Measurements from ENCODE around the gene SLC6A6.
"Not testable (repeated sequence)": the region's sequence is repeated elsewhere in the genome, so short reads cannot be mapped to it uniquely, and the experiment has no call there.

The SLC6A6 gene

DNA sequence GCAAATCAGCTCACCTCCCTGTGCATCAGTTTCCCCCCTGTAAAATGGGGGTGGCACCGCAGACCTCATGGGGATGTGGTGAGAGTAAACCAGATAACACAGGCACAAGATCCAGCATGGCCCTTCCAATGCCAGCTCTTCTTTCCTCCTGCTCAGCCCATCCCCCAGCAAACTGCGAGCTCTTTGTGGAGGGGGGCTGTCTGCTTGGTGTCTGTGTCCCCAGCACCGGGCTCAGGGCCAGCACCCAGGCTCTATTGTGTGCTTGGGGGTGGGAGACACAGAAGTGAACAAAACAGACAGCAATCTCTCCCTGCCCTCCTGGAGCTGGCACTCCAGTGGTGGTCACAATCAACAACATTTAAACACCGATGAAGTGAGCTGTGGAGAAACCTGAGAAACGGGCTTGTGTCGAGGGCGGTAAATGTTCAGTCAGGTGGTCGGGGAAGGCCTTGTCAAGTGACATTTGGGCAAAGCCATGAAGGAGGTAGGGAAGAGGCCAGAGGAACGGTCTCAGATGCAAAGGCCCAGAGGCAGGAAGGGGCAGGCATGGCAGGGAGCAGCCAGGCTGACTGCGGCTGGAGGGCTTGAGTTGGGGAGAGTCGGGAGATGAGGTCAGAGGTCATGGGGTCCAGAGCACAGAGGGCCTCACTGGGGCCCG lies 109.3 kb downstream of the SLC6A6 start:
- DNase-seq, result no peak

DNA sequence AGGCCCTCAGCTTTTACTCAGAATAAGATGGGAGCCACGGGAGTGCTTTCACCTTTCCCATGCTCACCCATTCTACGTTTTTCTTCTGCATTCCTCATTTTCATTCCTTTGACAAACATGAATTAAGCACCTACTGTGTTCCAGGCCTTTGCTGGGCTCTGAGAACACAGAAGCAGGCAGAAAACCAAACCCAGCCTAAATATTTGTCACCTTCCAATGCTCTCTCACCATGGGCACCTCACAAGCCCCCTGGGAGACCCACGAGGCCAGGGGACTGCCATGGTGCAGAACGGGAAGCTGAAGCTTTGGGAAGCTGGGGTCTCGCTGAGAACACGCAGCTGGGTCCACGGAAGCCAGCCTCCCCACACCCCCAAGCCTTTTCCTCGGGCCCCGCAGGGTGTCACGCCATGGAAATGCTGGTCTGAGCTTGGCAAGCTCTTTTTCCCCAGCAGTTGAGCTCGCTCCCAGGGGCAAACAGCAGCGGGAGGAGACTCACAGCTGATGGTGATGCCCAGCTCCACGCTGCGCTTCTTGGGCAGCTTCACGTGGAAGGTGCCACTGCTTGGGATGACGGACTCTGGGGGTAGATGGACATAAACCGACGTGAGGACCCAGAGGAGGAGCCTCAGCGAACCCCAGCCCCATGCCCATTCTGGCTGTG lies 110.0 kb downstream of the SLC6A6 start:
- no peak for DNase-seq

DNA sequence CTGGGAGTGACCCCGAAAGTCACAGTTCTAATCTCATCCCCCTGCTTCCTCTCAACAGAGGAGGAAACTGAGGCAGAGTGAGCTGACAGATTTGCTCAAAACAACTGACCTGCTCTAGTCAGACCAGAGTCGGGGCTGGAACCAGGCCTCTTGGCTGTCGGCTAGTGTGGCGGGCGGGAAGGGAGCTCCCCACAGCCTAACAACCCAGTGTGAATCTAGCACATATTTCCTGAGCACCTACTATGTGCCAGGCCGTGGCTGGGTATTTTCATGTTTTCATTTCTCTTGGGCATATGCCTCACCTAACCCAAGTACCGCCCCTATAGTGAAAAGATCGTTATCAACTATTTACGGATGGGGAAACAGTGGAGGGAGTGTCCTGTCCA lies 110.5 kb downstream of the SLC6A6 start:
- DNase-seq, result no peak

DNA sequence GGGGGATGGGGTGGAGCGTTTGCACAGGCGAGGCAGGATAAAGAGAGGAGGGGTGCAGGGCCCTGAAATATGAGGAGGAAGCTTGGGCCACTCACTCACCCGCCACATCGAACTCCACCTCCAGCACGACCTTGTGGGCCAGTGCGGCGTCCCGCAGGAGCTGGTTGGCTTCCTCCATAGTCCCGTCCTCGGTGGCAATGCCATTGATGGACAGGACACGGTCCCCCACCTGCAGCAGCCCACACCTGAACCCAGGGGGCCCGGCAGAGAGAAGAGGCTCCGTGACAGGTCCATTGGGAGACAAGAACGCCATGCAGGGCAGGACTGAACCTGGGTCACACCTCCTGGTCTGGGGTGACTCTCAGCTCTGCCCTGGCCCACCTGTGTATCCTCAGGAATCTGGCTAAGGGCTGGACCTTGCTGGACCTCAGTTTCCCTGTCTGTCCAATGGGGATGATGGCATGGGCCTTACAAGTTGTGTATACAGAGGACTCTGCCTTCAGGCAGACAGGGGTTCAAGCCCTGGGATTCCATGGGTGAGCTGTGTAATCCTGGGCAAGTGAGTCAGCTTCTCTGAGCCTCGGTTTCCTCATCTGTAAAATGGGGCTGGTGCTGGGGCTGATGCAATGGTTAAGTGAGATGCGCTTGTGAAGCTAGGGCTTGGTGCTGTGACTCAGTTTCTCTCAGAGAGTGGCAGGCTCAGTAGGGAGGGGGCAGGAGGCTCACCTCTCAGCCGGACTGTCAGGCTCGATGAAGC lies 111.3 kb downstream of the SLC6A6 start:
- DNase-seq, result no peak

DNA sequence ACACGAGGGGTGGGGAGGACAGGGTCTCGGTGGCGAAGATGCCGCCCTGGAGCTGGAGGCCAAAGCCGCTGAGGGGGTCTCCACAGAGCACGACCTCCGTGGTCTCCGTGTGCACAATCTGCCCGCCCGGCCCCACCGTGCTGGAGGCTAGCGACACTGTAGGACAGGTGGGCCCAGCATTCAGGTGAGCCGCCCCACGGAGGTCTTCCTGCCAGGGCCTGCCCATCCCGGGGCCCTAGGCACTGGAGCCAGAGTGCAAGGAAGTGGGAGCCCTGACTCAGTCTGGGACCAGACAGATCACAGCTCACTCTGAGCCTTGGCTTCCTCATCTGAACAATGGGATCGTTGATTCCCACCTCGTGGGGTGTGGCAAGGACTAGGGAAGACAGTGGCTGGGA lies 111.9 kb downstream of the SLC6A6 start:
- no peak for DNase-seq

DNA sequence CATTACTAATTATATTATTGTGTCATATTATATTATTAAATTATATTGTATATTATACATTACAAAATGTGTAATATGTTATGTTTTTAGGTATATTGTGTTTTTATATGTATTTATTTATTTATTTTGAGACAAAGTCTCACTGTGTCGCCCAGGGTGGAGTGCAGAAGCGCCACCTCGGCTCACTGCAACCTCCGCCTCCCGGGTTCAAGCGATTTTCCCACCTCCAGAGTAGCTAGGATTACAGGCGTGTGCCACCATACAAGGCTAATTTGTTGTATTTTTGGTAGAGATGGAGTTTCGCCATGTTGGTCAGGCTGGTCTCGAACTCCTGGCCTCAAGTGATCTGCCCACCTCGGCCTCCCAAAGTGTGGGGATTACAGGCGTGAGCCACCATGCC lies 113.1 kb downstream of the SLC6A6 start:
- not testable (repeated sequence) for DNase-seq

DNA sequence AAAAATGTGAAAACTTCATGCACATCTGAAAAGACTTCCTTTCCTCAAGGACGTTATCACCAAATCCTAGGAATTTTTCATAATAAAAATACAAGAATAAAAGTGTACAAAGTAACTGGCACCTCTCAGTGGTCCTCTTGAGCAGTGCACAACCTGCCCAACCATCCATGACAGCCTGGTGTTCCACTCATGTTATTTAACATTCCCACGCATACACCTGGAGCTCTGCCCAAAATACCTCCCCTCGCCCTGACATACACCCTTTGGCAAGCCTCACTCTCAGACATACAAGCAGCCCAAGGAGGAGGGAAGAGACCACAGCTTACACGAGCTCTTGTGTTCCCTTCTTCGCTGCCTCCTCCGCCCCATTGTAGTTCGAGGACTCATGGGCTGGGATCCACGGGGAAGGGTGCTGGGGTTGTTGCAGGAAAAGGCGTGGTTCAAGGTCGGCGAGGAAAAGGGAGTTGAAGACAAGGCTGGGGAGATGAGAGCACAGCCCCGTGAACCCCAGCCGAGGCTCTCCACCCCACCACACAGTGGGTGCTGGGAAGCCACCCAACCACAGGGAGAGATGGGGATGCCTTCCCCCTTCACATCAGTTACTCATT lies 114.4 kb downstream of the SLC6A6 start:
- DNase-seq, result no peak

DNA sequence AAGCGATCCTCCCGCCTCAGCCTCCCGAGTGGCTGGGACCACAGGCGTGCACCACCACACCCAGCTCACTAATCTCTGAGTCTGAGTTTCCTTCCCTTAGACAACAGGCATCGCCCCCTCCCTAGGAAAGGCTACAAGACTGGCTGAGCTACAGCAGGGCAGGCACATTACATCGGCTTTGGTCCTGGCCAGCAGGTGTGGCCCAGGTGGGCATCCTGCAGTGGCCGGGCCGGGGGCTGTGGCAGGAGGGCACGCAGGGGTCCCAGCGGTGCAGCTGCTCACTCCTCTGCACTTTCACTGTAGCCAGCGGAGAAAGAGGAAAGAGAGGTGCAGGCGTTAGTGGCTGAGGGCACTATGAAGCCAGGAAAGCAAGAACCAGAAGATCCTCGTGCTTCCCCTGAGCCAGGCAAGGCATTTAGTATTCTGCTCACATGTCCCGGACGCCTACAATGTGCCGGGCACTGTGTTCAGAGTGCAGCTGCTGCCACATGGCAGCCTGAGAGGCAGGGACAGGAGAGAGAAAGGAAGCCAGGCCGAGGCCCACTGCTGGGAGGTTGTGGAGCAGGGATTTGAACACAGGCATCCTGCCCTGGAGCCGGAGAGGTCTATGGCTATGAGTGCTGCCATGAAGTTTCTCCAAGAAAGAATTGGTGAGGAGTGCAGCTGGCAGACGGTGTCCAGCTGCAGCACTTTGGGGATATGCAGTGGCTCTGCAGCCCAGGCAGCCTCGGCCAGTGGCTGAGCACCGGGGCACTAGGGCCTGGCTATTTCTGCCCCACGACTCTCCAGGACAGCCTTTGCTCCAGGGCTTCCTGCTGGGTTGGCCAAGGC lies 115.4 kb downstream of the SLC6A6 start:
- DNase-seq, result no peak

DNA sequence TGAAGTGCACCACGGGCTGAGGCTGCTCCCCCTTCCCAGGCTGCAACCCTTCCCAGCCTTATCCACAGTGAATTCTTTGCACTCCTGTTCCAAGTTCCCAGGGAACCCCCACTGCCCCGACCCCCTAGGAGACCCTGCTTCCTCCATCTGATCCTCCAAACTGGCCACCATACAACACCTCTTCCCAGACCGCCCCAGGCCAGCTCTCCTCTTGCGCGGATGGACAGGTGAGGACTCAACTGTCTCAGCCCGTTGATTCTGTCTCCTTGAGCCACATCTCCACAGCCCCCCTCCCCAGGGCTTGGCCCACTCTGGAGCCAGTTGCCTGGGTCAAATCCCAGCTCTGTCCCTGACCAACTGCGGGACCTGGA lies 116.0 kb downstream of the SLC6A6 start:
- no peak for DNase-seq

DNA sequence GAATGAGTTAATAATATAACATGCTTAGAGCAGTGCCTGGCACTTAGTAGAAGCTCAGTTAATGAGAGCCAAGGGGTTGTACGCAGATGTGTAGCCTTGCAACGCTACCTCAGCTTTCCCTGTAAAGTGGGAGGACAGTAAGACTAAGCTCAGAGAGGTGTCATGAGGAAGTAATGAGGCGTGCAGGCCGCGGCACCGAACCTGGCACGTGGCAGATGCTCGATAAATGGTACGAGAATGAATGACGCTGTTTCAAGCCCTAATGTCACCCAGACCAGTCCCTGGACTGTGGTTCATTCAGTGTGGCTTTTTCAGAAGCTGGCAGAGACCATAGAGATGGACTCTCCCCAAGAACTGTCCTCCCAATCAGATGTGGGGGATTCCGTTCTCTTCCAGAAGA lies 116.5 kb downstream of the SLC6A6 start:
- DNase-seq, result no peak

DNA sequence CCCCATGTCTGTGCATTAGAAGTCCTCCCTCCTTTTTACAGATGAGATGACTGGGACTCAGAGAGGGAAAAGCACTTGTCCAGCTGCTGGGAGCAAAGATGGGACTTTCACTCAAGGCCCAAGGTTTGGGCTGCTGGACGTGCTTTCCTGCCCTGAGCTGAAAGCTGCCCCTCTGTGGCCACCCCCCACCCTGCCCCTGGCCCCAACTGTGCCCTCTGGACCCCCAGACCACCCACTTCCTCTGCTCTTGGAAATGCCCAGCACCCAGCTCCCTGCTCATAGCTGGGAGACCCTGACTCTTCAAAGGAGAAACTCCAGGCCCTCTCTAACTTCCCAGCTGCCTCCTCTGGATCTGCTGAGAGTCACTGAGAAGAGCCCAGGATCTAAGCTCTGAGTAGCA lies 117.0 kb downstream of the SLC6A6 start:
- no peak for DNase-seq

DNA sequence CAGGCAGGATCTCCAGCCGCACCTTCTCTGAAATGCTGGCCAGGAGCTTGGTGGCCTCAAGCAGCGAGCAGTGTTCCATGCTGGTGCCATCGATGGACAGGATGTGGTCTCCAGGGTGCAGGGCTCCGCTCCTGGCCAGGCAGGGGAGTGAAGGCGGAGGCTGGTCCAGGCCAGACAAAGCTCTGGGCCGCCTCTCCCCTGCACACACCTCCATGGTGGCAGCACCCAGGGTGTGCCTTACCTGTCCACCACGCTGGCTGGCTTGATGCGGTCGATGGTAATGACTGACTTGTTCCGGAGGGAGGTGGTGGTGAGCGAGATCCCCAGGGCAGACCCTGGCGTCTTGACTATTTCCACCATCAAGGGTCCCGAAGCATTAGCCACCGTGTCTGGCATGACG lies 117.7 kb downstream of the SLC6A6 start:
- DNase-seq, result no peak

DNA sequence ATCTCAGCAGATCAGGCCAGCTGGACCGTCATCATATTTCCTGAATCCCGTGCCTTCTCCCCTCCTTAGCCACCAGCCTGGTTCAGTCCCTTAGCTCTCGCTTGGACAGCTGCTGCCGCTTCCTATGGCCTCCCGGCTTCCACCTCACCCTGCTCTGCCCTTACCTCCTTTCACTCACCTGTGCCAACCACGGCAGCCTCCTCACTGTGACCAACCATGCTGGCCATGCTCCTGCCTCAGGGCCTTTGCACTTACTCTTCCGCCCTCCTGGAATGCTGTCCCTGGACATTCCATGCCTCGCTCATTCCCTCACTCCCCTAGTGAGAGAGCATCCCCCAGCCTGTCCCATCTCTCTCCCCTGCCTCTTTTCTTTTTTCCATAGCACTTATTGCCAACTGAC lies 118.6 kb downstream of the SLC6A6 start:
- DNase-seq, result no peak

DNA sequence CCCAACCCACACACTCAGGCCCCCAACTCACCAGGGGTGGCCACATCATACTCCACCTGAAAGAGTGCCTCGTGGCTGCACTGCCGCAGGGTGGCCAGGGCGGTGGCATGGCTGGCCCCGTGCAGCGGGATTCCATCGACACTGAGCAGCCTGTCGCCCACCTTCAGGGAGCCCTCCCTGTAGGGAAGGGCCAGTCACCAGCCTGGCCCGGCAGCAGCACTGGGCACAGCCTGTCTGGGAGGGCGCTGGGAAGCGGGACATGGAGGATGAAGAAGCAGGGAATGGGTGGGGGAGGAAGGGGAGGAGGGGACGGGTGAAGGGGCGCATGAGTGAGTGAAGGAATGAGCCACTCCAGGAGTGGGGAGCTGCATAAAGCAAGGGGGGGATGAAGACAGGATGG lies 119.2 kb downstream of the SLC6A6 start:
- no peak for DNase-seq

DNA sequence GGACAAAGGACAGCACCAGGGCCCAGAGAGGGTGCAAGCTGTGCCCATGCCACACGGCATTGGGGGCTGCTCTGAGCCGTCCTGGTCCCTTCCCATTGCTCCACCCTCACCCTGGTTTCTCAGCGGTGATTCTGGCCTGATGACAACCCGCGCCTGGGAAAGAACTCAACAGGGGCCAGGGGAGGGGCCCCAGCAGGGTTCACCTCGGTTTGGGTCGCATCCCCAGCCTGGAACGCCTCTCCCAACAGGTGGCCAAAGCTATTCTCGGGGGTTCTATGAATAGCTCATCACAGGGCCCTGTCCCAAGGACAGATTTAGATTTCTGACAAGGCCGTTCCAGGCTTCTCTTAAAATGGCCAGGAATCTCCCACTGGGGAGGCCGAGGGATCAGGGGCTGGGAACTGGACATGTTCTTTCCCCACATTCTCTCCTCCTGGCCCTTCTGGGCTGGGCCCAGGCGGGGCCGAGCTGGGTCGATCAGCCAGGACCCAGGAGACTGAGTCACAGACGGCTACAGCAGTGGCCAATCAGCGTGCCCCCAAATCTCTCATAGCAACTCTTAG lies 119.8 kb downstream of the SLC6A6 start:
- DNase-seq, result no peak

DNA sequence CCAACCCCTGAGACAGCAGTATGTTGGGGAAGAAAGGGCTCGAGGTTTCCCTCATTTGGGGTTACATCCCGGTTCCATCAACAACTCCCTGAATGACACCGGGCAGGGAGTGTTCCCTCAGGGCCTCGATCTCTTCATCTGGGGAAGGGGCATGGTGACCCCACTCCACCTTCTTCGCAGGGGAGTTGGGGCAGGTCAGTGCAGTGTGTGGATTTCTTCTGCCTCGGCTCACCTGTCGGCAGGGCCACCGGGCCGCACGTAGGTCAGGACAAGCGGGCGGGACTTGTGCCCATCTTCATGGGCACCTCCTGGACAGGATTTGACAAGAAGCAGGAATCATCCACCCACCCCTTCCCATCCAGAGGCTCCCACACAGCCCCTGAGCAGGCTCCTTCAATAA lies 120.4 kb downstream of the SLC6A6 start:
- DNase-seq, result no peak

DNA sequence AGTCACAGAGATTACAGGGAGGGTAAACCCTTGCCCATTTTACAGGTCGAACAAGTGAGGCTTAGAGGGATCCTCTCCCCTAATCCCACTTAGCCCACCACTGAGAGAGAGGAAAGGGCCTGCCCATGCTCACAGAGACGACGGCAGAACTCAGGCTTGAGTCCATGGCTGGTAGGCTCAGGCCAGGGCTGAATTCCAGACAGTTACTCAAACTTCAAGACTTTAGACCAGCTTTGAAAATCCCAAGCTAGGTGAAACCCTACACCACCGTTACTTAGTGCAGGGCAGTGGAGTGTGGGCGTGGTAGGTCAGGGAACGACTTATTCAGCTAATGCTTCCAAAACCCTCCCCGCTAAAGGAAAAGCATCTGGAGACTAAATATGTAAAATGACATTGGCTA lies 121.4 kb downstream of the SLC6A6 start:
- DNase-seq, result no peak

DNA sequence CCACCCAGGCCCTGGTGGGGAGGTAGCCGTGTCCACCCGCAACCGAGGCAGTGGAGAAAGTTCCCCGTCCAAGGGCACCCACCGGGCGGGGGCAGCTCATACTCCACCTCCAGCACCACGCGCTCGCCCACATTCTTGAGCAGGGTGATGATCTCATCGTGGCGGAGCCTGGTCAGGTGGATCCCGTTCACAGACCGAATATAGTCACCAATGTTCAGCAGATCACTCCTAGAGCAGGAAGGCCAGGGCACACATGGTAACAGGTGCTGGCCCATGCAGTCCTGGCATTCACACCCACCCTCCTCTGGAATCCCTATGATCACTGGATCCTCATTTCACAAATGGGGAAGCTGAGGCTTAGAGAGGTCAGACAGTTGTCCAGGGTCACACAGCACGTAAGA lies 121.9 kb downstream of the SLC6A6 start:
- DNase-seq, result no peak

DNA sequence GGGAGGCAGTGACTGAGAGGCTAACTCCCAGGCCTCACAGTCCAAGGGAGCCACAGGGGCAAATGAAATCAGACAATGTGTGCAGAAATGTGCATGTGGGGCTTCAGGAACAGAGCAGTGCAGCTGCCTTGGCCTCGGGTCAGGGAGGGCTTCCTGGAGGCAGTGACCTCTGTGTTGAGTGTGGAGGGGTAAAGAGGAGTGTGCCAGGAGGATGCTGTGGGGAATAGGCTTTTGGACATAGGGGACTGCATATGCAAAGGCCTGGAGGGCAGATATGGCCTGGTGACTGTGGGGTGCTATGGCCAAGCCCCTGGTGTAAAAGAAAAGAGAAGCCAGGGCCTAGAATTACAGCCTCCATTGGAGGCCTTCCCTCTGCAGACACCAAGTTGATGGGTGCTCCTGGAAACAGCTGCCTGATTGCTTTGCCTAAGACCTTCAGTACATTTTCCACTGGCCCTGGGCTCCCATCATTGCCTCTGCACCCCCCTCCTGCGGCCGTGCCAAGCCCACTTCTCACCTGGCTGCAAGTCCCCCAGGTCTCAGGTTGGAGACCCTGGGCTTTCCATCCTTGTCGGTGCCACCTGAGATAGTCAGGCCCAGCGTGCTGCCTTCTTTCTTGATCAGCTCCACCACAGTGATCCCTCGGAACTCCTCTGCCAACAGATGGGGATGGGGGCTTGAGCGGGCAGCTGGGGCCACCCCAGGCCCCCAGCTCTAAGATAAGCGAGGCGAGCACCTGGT lies 122.7 kb downstream of the SLC6A6 start:
- DNase-seq, result no peak

DNA sequence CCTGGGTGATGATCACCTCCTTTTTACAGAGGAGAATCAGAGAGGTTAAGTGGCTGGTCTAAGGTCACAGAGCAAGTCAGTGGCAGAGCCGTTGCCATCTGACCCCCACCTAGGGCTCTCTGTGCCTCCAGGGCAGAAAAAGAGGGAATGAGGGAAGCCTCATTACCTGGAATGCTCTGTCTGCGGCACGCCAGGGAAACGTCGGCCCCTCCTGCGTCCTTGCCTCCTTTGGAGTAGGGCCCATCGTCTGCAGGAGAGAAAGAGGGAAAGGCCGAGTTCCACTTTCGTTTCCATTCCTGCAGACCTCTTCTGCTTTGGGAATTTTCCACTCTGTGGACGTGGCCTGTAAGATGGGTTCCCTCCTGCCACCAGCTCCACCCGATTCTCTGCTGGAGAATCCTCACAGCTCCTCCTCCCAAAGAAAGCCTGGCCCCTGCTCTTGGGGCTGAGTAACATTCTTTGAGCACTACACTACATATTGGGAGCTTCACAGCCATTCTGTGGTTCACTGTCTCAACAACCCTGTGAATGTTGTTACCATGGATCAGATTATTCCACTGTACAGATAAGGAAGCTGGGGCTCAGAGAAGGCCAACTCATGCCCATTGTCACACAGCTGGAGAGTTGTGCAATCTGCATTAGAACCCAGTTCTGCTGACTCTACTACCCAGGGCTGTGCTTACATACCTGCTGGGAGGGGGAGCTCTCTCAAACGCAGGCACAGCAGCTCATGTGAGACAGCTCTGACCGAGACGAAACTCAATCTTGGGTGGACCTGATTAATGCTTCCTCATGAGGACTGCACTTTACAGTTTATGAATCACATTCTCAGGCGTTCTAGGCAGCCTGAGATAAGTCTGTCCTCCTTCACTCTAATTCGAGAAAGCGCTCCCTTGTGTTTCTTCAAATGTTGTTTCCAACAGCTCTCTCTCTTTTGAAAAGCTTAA lies 123.6 kb downstream of the SLC6A6 start:
- no peak for DNase-seq

DNA sequence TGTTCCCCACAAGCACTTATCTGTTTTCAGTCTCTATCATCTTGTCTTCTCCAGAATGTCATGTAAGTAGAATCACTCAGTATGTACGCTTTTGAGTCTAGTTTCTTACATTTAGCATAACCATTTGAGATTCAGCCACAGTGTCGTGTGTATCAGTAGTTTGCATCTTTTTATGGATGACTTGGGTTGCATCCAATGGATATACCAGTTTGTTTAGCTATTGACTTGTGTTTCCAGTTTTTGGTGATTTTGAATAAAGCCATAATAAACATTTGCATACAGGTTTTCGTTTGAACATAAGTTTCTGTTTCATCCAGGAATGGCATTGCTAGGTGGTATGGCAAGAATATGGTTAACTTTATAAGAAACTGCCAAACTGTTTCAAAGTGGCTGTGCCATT lies 125.7 kb downstream of the SLC6A6 start:
- no peak for DNase-seq

Data from KG1 (cell line).